Keratinocyte (primary cell): ENCODE measurements around the gene MIS12.

Source experiments
- CTCF ChIP-seq, 3 experiments: IDR thresholded peaks in 1 of 3; conservative IDR thresholded peaks in 1 of 3; optimal IDR thresholded peaks in 1 of 3; 2 replicates in 2 of 3; 3 replicates in 1 of 3; pipeline versions ENCODE3 to v1.5.1; 2011; ENCODE audit warnings: low read length in 3 of 3, mild to moderate bottlenecking in 3 of 3, moderate library complexity in 2 of 3, control low read depth in 1 of 3, inconsistent platforms in 1 of 3; ENCODE audit not compliant: insufficient read depth in 2 of 3; ENCODE audit errors: extremely low read depth in 1 of 3
- EZH2 ChIP-seq: IDR thresholded peaks from one replicate; pipeline ENCODE4 v1.6.1; 2012; ENCODE audit warnings: inconsistent platforms, mild to moderate bottlenecking, low read length, moderate library complexity

GRCh38 chr17:5535436-5535835 lies 49.1 kb downstream of the MIS12 start:
- TF ChIP-seq CTCF (optimal IDR thresholded peaks at IDR 0.05 in 1 of 3, IDR thresholded peaks at IDR 0.05 in 1 of 3, conservative IDR thresholded peaks at IDR 0.05 in 1 of 3; ENCODE audit: extremely low read depth in 1 of 3, insufficient read depth in 2 of 3, low read length in 3 of 3) = no peak
- TF ChIP-seq EZH2 = no peak
